Adrenal gland (tissue), 12 donors: ENCODE results near the gene SBSN. TPM values are rescaled to one million over a fixed set of nuclear protein-coding genes. Genes with fewer than 3 reads are reported as not detected.

Experiments
- DNase-seq, 7 donors: peaks; one replicate each; pipeline ENCODE4 v3.0.0-alpha.2; 2019 to 2020
- H3K27ac ChIP-seq, 5 donors: fragments of 200-600 bp; sonication (generic) in 4 of 5; 1 replicate in 3 of 5; 2 replicates in 2 of 5; pipeline versions ENCODE4 v1.5.1 to v1.8.0; 2016 to 2020; ENCODE audit warnings: mild to moderate bottlenecking in 1 of 5
- H3K27me3 ChIP-seq: fragments of 200-600 bp; 2 replicates; pipeline ENCODE4 v1.8.0; 2021
- H3K36me3 ChIP-seq, 2 donors: fragments of 200-600 bp; replicated peaks in 1 of 2; 1 replicate in 1 of 2; 2 replicates in 1 of 2; pipeline versions ENCODE4 v1.5.1 to v1.8.0; 2018 to 2022
- H3K4me1 ChIP-seq, 2 donors: fragments of 200-600 bp; replicated peaks in 1 of 2; 1 replicate in 1 of 2; 2 replicates in 1 of 2; pipeline versions ENCODE4 v1.5.1 to v1.8.0; 2018 to 2021
- H3K4me3 ChIP-seq, 4 donors: fragments of 200-600 bp; sonication (generic) in 3 of 4; one replicate each; pipeline ENCODE4 v1.5.1; 2016 to 2018
- H3K9me3 ChIP-seq, 3 donors: fragments of 200-600 bp; sonication (generic) in 1 of 3; replicated peaks in 1 of 3; 1 replicate in 2 of 3; 2 replicates in 1 of 3; pipeline versions ENCODE4 v1.5.1 to v1.8.0; 2016 to 2021
- CTCF ChIP-seq, 6 experiments: fragments of 450-650 bp in 4 of 6; fragments of 200-600 bp in 2 of 6; sonication (generic) in 1 of 6; IDR thresholded peaks; 1 replicate in 5 of 6; 2 replicates in 1 of 6; pipeline versions ENCODE4 v1.5.1 to v1.8.0; 2016 to 2021; ENCODE audit warnings: antibody characterized with exemption in 6 of 6, mild to moderate bottlenecking in 2 of 6, moderate library complexity in 1 of 6
- POLR2A ChIP-seq, 2 donors: fragments of 450-650 bp; IDR thresholded peaks; one replicate each; pipeline ENCODE4 v1.6.1; 2017; ENCODE audit warnings: antibody characterized with exemption in 2 of 2, mild to moderate bottlenecking in 2 of 2, moderate library complexity in 1 of 2
- WGBS, 4 donors: extraction: QIAGEN DNeasy Blood & Tissue Kit in 2 of 4; methylation state at CpG; one replicate each; pipeline versions ENCODE4 v1.1.5 to v1.1.7; 2013 to 2017; 5-methylcytosine and 5-hydroxymethylcytosine counted together
- intact Hi-C, 2 donors: fragments of 100-400 bp; cut with DNase I; formaldehyde crosslinking; loops; one replicate each; pipeline versions ENCODE4 v1.14.1 to v1.15.0; 2022 to 2023
- polyA plus RNA-seq, 3 donors: library from polyadenylated mRNA; stranded (reverse); fragments of 200-250 nt in 2 of 3; fragments of 350-450 nt in 1 of 3; fragmentation: Illumina TruSeq in 1 of 3; extraction: RNeasy Lipid Tissue Mini Kit (QIAGEN cat#74804) in 1 of 3; gene quantifications; one replicate each; pipeline ENCODE4 v1.2.3, GENCODE V29; 2013 to 2014
- total RNA-seq, 9 donors: library from RNA; depleted of rRNA in 4 of 9; stranded (reverse); fragments of >200 nt in 4 of 9; fragments of 120-200 nt in 1 of 9; fragmentation: NEBNext Ultra II Directional in 1 of 9; extraction: Animal tissue kit (Norgen Biotek cat#: 25700) in 1 of 9; gene quantifications; one replicate each; pipeline versions ENCODE4 v1.1.0 to v1.2.4, GENCODE V29; 2013 to 2023
- donor health status: healthy with polysubstance abuse.
- donor health status: Bipolar disorder and iron deficiency.
- donor health status: DM: yes; HTN: yes; CAD: no.
- donor health status: DM: no; HTN: no; CAD: no.
- donor health status: DM: no; HTN: no; CAD: no.
- donor health status: DM: yes; HTN: yes; CAD: no.

SBSN gene
- total and polyA plus RNA-seq, 12 donors = 0.77 TPM; not detected in 11

DNA sequence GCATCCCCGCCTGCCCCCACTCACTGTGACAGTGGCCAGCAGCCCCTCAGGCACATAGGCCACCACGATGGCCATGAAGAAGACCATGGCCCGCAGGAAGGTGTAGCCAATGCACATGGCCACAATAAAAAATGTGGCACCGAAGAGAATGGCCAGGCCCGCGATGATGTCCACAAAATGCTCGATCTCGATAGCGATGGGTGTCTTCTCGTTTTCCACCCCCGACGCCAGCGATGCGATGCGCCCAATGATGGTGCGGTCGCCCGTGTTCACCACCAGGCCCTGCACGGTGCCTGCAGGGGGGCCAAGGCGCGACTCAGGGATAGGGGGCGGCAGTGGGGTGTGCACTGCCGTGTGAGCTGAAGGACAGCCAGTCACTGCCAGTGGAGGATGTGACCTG lies 31.7 kb upstream of the SBSN start:
- intact Hi-C loops = no loop called here
- WGBS, 4 donors = 92 to 95% (median 93%) methylated on average over 23 of the region's 23 CpGs
- Histone ChIP-seq H3K27me3 (no peaks in the 10 kb centered on the region), H3K4me3 (no peak overlapping the region), H3K27ac (no peak overlapping the region), H3K9me3 (no peaks in the 10 kb centered on the region), H3K4me1 (peaks cover 6 to 10% of the 10 kb centered on the region in 2 donors), H3K36me3 (no peaks in the 10 kb centered on the region)
- no peak for DNase-seq
- TF ChIP-seq CTCF (IDR thresholded peaks at IDR 0.05) (no peak), POLR2A (IDR thresholded peaks at IDR 0.05) (no peak)

GRCh38 chr19:35559281-35559659 lies 31.2 kb upstream of the SBSN start:
- Histone ChIP-seq H3K36me3 (no peaks in the 10 kb centered on the region), H3K4me1 (peaks cover 6 to 10% of the 10 kb centered on the region in 2 donors), H3K27ac (no peak overlapping the region), H3K9me3 (no peaks in the 10 kb centered on the region), H3K27me3 (no peaks in the 10 kb centered on the region), H3K4me3 (no peak overlapping the region)
- no peak for DNase-seq
- intact Hi-C loops = no loop called here
- WGBS, 4 donors = 79 to 97% (median 85%) methylated on average over 10 to 11 of the region's 11 CpGs
- no peak for TF ChIP-seq POLR2A (IDR thresholded peaks at IDR 0.05)
- no peak for TF ChIP-seq CTCF (IDR thresholded peaks at IDR 0.05)

DNA sequence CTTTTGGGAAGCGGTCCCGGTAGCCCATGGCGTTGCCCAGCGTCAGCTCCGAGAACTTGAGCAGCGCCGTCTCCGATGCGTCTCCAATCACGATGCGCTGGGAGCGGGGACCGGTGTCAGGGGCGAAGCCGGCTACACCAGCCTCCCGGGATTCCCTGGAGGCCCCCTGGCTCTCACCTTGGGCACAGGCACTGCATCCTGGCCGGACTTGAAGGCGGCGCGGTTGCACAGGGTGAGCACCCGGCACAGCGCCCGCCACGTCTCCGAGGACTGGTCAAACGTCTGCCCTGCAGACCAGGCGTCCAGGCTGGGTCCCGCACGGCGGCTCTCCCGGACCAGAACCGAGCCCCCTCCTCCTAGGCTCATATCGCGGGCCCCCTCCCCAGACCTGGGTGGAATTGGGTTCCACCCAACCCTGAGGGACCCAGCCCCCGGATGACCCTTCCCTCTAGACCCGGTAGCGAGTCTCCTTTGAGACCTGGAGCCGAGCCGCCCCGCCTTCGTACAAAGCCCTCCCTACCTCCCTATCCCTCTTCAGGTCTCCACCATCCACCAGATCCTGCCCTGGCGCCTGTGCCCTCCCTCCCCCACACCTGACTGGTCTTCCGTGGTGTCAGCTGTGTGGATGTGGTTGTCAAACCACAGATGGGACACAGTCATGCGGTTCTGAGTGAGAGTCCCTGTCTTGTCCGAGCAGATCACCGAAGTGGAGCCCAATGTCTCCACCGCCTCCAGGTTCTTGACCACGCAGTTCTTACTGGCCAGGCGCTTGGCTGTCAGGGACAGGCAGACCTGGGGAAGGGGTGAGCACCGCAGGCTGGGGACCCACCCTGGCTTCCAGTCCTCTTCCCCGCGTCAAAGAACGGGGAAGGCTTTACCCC lies 30.5 kb upstream of the SBSN start:
- WGBS, 4 donors = 33 to 88% (median 41%) methylated on average over 17 to 53 of the region's 53 CpGs
- H3K27me3 ChIP-seq = no peaks in the 10 kb centered on the region
- intact Hi-C loops = no loop called here

More for the DNA sequence above, 30.5 kb upstream of the SBSN start:
- Histone ChIP-seq H3K4me3 (peak overlapping the region in 2 of 4 donors; percentile 35 to 55), H3K9me3 (no peaks in the 10 kb centered on the region), H3K4me1 (peaks cover 6 to 12% of the 10 kb centered on the region in 2 donors), H3K27ac (peak overlapping the region in 1 of 5 donors; percentile 37), H3K36me3 (no peaks in the 10 kb centered on the region)
- peak in 2 of 7 donors; percentile 9 to 22 for DNase-seq
- TF ChIP-seq POLR2A (IDR thresholded peaks at IDR 0.05) (no peak), CTCF (IDR thresholded peaks at IDR 0.05) (no peak)
